HG02943 (cell line): ENCODE data around the gene BHLHE41.
A peak's percentile ranks its signal among the peaks of the same experiment; 100 is the strongest.

Experiments
- ATAC-seq: cut with Tn5 transposase; IDR thresholded peaks from one replicate; pipeline ENCODE4 v1.9.1; 2021; ENCODE audit warnings: mild to moderate bottlenecking, low read depth, moderate library complexity; ENCODE audit not compliant: unreplicated experiment

BHLHE41 gene

GRCh38 chr12:26090836-26091510 lies 33.9 kb downstream of the BHLHE41 start:
- no peak for ATAC-seq

DNA sequence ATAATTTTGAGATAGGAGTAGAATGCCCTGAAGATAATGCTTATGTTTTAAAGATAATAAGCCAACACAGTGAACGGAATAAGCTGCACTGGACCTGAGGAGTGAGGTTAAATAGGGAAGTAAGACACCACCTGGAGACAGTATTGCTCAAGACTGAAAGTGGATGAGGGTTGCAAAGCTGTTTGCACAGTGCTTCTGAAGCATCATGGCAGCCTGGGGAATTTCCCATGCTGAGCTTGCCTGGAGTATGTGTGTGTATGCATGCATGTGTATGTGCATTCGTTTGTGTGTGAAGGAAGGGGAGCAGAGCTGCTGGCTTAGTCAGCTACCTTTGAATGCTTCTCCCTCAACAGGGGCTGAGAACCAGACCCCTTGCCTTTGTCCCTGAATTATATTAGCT lies 35.8 kb downstream of the BHLHE41 start:
- peak; percentile 82 for ATAC-seq

- ATAC-seq = no peak
These were observed 37.9 kb downstream of the BHLHE41 start for GRCh38 chr12:26086936-26087335.

- ATAC-seq = no peak
These were observed 43.9 kb downstream of the BHLHE41 start for GRCh38 chr12:26080911-26081310.

- no peak for ATAC-seq
These were observed 46.7 kb downstream of the BHLHE41 start for GRCh38 chr12:26077915-26078702.
